ENCODE data around the gene RBM17. TPM values are rescaled to one million over a fixed set of nuclear protein-coding genes. Genes with fewer than 3 reads are reported as not detected.
"Not testable (repeated sequence)": the region's sequence is repeated elsewhere in the genome, so short reads cannot be mapped to it uniquely, and the experiment has no call there.

RBM17 gene
- total RNA-seq, 1 experiment from 2014 or later: 70.3 TPM

DNA sequence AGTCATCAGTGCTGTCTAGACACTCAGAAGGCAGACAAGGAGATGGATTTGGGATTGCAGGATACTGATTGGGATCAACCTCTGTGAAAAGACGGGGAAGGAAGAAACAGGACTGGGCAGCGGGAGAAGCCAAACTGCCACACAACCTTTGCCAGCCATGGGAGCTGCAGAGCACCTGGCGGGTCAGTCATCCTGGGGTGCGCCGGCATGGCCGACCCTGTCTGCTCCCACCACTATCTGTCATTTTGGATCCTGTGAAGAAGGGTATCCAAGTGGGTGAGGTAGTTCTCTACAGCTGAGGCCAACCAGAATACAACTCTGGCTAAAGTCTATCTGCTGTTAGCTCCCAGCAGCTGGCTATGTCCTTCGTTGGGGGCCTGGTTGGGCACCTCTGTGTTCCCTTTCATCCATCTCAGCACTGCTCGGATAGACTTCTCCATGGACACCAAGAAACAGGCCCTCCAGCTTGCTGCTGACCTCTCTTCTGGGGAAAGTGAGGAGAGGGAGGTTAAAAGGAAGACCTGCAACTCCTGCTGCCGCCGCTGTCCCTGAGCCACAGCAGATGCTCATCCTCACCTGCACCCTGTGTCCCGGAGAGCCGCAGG is 11.7 kb upstream of the RBM17 start:
- DNase-seq (ENCODE audit: low spot score): no peak

DNA sequence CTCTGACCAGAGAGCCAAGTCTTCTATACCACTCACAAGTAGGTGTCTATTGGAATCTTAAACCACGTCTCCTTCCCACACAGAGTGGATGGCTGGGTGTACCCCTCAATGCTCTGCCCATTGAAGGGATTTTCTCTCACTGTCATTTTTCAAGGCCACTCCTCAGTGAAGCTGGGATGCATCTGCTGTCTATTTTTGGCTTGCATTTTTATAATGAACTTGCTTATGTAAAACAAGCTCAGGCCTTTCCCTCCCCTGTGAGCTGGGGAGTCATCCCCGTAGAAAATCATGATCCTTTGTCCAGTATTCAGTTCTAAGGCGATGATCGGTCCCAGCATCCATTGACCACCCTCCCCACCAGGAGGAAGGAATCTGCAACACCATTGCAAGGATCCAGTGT is 9.8 kb upstream of the RBM17 start:
- DNase-seq (ENCODE audit: low spot score): no peak

DNA sequence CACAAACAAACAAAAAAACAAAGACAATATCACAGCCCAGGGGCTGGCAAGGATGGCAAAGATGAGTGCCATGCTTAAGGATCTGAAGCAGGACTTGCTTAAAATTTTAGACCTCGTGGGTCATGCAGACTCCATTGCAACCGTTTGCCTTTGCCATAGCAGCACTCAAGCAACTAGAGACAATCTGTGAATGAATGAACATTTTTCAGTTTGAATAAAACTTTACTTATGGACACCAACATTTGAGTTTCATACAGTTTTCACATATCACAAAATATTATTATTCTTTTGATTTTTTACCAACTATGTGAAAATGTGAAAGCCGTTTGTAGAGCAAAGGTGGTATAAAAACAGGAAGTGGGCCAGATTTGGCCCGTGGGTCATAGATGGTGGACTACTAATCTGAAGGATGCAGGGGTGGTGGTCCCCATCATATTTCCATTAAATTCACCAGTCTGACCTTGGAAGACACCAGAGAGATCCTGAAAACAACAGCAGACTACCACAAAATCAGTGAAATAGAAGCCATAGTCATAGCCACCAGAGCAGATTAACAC is 8.3 kb upstream of the RBM17 start:
- DNase-seq (ENCODE audit: low spot score): no peak

DNA sequence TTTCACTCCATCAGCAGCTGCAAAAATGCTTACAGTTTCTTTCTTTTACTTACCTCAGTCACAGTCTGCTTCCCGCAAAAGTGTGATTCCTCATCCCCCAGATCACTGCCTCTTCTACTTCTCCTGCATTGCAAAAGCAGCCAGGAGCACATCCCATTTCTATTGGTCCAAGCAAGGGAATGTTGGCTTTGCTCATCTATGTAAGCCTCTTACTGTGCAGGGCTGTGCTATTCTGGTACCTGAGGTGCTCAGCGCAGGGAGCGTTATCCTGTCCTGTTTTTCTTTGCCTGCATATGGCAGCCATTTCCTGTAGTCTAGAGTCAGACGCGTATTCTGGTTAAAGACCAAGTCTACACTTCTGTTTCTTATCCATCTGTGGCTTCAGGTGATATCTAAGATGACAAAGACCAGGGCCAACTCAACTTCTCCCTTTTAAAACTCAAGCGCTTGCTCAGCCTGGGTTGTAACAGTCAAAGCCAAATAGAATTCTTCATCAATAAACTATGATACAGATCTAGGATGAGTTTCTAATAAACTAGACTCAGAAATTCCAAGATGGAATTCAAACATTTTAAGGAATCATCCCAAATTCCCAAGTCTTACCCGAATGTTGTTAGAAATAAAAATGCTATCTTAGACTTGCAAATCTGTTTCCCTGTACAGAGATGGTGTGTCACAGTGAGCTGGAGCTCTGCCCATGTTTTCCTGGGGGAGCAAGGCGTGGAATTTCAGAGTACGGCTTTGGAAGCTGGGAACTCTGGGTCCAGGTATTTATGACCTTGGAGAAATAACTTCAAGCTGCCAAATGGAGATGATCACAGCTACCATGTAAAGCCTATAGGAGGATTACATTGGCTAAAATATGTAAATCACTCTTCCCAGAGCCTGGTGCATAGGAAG is 6.1 kb upstream of the RBM17 start:
- DNase-seq (ENCODE audit: low spot score): no peak

DNA sequence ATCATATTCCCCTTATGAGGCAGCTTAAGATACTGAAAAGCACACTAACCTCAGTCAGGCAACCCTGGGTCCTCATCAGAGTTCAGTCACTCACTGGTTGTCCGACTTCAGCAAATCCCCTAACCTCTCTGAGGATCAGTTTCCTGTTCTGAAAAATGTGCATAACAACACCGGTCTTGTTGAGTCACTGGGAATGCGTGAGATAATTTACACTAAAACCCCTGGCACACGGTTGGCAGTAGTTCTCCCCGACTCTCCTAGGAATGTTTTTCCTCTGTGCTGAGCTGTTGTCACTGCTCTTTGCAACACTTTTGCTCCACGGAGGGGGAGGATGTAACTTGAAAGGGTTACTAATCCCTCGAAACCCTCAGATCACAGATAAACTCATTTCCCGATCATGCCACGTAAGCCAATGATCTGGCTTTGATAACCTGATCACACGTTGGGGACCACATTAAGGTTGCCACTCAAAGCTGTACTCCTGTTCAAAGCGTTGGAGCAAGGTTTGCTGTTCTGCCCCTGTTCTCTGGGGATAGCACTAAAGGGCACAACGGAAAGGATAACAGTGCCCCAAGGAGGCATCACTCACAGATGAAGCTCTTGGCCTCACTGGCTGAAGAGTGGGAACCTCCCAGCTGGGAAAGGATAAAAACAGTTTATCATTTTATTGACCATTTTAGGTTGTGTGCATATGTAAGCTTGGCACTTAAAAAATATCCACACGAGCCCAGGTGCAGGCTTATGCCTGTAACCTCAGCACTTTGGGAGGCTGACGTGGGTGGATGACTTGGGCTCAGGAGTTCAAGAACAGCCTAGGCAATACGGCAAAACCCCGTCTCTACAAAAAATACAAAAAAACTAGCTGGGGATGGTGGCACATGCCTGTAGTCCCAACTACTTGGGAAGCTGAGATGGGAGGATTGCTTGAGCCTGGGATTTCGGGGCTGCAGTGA is 5.0 kb upstream of the RBM17 start:
- no peak for DNase-seq (ENCODE audit: low spot score)

DNA sequence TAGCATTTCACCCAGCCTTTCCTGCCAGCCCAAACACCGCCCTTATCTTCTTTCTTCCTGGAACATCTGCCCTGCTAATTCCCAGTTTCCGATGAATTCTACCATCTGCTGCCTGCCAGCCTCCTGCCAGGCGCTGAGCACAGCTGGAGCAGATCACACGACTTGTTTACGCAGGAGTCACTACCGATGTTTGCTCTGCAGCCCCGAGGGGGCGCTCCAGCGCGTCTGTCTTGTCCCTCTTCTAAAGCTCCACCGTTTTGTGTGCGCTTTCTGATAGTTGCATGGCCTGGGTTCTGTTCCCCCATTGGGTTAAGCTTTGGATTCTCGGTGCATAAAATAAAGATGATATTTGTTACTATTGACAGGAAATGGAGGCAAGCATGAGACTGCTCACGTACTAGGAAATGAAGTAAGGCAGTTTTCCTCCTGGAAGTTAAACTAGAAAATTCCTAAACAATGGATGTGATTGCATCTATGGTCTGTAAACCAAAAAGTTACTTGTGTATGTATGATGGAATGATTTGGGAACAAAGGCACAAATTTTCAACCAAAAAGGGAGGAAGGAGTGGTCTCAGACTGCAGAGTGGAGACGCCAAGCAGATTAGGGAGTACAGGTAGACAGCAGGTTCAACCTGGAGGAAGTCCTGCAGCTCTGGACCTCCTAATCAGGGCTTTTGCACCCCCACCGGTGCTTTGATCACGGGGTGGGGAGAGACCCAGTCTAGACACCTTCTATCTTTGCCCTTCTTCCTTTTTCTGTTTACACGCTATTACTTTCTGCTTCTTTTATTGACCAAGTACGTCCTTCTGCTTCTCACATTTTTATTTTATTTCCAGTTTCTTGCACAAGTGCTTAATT is 2.2 kb upstream of the RBM17 start:
- peak; percentile 90 for DNase-seq (ENCODE audit: low spot score)

DNA sequence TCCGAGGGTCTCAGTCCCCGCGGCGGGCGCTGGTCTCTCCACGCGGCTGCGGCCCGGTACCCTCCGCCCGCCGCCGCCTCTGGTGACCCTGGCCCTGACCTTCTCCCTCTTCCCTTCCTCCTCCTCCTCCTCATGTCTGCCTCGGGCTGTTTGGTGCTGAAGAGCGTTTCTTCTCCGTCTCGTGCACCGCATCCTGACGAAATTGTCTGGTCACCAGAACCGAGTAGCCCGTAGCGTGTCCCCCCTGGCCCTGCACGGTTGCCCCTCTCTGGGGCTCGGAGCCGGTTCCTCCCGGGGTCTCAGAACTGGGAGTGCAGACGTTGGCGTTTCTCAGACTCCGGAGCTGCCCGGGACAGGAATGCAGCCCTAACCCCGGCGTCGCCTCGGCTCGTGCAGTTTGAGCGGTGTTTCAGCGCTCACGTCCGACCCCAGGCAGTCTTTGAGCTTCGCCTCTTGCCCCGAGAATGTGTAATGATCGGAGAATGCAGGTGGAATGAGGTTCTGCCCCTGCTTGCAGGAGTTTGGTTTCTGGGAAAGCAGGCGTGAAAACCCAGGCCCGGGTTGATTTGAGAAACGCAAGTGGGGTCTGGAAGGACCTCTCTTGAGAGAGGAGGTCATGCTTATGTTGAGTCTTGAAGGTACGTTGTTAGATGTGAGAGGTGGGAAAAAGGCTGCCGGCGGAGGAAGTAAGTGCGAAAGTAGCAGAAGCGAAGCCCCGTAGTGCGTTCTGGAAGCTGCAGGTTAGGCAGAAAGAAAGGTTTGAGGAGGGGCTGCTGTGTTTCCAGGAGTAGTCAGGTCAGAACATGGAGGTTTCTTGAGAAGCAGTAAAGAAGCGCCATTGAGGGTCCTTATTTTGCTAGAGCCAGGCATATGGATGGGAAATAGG is 743 bp downstream of the RBM17 start:
- no peak for DNase-seq (ENCODE audit: low spot score)

DNA sequence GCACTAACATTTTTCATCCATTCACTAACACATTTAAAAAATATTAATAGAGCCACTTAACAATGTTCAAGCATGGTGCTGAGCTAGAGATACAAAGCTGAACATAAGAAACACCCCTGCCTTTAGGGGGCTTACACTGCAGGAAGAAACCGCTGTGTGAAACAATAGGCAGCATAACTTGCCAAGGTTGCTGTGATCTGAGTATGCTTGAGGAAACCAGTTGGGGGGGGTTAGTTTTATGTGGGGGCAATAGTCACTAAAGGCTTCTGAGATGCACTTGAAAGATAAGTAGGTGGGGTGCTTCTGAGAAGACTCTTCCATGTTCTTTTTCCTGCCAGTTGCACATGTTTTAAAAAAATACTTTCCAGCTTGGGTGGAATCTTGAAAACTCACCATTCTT is 2.8 kb downstream of the RBM17 start:
- DNase-seq (ENCODE audit: low spot score): no peak

DNA sequence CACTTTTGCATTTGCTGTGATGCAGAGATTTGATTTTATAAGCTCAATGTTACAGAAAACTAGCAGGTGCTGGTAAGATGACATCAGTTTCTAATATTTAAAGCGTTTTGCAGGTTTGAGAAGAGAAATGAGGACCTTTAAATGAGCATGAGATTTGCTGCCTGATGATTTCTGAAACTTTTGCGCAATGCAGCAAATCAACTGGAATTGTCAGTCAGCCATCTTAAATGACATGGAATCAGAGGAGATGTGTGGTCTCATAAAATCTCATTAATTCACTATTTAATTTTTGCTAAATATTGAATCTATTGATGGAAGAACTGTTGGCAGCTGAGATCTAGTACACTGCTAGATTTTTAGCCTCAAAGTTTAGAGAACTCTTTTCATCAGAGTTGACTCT is 3.9 kb downstream of the RBM17 start:
- no peak for DNase-seq (ENCODE audit: low spot score)

DNA sequence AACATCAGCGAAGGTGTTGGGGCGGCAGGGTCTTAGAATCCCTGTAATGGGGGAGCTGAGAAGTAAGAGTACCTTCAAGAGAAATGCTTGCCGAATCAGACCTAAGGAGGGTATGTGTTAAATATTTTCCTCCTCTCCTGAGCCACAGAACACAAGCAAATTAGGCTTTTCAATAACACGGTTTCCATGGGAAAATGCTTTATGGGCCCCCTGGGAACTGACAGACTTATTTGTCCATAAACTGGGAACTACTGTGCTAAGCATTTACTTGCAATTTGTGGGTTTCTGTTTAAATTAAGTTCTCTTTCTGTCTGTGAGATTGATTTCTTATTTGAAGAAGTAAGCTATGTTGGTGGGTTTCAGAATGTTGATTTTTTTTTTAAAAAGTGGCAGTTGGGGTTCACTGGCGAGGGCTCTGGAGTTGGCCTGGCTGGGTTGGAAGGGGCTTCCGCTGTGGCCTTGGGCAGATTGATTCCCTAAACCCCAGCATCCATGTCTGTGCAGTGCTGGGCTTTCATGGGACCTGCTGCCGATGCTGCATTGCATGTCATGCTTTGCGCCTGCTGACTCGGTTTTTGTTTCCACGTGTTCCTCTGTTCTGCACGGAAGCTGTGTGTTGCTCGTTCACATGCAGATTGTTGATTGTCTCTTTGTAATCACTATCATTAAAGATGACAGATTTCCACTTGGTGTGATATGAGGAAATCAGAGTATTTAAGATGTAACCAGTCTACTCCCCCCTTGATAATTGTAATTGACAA is 7.2 kb downstream of the RBM17 start:
- no peak for DNase-seq (ENCODE audit: low spot score)

DNA sequence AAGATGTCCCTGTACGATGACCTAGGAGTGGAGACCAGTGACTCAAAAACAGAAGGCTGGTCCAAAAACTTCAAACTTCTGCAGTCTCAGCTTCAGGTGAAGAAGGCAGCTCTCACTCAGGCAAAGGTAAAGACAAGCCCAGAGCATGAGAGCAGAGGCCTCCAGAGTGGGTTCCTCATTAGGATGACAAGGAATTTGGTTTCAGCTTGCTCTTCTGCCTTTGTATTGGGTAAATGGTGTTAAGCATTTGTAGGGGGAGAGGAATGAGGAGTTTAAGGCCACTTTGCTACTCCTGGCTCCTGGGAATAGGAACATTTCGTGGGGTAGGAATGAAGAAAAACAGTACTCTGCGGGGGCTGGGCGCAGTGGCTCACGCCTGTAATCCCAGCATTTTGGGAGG is 8.2 kb downstream of the RBM17 start:
- no peak for DNase-seq (ENCODE audit: low spot score)

DNA sequence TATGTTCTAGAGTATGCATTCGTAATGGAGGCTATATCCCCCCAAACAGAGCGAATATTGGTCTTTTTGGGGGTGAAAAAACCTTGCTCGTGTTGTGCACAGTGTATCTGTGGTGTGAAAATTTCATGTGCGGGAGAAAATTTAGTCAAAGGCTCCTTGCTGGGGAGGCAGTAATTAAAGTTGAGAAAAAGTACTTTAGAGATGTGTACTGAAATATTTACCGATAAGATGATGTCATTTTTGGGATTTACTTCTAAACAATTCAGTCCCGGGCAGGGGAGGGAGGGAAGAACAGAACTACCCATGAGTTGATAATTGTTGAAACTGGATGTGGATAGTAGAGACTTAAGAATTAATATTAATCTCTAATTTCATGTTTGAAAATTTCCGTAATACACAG is 9.3 kb downstream of the RBM17 start:
- no peak for DNase-seq (ENCODE audit: low spot score)

DNA sequence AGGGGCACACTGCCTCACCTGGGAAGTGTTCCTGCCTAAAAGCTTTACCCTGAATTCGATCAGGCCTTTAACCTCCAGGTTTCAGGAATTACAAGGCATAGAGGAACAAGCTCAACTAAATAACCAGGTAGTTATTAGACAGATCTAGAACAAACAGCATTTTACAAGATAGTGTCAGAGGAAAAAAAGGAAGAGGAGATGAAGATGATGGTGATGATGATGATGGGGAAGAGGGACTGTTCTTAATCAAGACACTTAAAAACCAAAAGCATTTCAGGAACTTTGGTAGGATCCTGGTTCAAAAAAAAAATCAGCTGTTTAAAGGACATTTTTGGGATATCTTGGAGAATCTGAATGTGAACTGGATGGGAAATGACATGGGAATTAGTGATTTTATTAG is 11.5 kb downstream of the RBM17 start:
- DNase-seq (ENCODE audit: low spot score): no peak

DNA sequence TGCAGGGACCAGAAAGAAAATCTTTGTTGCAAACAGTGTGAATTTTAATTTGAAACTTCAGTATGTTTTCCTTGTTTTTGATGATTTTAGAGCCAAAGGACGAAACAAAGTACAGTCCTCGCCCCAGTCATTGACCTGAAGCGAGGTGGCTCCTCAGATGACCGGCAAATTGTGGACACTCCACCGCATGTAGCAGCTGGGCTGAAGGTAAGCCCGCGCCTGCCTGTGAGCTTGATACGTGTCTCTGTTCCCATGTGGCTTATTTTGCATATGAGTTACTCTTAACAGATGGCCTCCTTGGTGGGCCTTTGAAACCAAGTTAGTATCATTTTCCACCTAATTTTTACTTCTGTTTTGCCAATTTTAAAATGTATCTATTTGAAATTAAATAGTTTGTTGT is 12.3 kb downstream of the RBM17 start:
- DNase-seq (ENCODE audit: low spot score): no peak

DNA sequence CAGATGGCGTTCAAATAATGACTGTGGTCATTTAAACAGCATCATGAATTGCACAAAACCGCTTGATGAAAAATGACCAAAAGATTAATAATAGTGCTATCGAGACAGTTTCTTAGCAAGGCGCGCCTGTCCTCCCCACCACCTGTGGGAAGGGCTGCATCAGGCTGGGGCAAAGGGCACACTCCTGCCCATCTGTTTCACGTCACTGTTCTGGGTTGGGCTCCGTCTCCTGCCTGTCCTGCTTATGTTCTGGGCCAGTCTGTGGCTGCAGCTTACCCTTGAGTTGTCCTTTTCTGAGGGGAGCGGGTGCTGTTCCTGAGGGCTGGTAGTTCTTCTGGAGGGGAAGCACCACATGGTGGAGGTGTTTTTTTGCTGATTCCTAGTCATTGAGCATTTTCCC is 13.3 kb downstream of the RBM17 start:
- DNase-seq (ENCODE audit: low spot score): no peak

DNA sequence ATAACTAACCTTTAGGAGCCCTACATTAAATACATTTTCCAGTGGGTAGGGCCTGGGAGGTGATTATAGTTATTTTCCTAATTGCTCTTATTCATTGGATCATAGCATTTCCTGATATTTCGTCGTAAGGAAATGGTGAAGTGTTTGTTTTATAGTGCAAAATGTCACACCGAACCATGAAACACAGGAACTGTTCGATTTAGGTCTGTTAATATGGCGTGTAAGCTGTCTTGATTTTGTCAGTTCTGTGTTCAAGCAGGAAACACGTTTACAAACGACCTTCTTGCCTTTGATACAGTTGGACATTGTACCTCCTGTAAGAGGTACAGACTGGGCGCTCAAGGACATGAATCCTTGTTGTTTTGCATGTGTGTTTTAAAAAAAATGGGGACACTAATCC is 14.8 kb downstream of the RBM17 start:
- DNase-seq (ENCODE audit: low spot score): no peak

DNA sequence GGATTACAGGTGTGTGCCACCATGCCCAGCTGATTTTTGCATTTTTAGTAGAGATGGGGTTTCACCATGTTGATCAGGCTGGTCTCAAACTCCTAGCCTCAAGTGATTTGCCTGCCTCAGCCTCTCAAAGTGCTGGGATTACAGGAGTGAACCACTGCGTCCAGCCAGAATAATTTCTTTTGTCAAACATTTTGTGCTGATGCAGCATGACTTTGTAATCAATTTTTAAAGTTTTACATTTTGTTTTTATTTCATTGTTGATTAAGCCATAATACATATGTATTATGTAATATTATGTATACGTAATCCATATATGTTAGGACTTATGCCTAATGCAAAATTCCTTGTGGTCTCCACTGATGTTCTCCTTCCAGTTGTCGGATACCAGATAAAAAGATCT is 18.8 kb downstream of the RBM17 start:
- not testable (repeated sequence) for DNase-seq (ENCODE audit: low spot score)

DNA sequence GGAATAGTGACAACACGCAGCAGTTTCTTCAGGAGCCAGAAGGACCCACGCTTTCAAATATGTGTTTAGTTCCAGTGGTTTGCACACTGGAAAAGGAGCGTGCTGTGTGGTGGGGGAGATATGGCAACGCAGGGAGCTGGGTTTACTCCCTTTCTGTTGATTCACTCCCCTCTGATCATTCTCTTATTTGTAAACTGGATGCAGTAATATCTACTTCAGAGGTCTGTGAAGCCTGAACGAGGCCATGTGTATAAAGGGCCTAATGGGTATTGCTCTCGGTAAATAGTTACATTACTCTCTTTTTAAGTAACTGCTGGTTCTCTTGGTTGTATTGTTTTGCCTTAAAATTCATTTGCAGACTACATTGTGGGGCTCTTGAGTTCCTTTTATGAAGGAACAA is 19.2 kb downstream of the RBM17 start:
- DNase-seq (ENCODE audit: low spot score): no peak

All from A172 (cell line).